ENCODE measurements around the gene SULF2. TPM values are rescaled to one million over a fixed set of nuclear protein-coding genes. Genes with fewer than 3 reads are reported as not detected.
A peak's percentile ranks its signal among the peaks of the same experiment; 100 is the strongest.
"Not testable (repeated sequence)": the region's sequence is repeated elsewhere in the genome, so short reads cannot be mapped to it uniquely, and the experiment has no call there.

The SULF2 gene
- total RNA-seq, 1 donor from 2014 or later: 59.5 TPM

DNA sequence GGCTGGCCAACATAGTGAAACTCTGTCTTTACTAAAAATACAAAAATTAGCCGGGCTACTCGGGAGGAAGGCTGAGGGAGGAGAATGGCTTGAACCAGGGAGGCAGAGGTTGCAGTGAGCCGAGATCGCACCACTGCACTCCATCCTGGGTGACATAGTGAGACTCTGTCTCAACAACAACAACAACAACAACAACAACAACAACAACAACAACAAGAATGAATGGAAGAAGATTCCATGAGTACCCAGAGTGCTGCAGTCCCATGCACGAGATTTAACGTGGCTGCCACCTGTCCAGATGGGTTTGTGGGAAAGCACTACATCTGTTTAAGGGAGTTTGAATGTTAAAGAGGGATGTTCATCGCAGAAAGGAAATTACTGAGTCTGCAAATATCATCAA, 19.7 kb upstream of the SULF2 start:
- not testable (repeated sequence) for DNase-seq (ENCODE audit: low spot score)

DNA sequence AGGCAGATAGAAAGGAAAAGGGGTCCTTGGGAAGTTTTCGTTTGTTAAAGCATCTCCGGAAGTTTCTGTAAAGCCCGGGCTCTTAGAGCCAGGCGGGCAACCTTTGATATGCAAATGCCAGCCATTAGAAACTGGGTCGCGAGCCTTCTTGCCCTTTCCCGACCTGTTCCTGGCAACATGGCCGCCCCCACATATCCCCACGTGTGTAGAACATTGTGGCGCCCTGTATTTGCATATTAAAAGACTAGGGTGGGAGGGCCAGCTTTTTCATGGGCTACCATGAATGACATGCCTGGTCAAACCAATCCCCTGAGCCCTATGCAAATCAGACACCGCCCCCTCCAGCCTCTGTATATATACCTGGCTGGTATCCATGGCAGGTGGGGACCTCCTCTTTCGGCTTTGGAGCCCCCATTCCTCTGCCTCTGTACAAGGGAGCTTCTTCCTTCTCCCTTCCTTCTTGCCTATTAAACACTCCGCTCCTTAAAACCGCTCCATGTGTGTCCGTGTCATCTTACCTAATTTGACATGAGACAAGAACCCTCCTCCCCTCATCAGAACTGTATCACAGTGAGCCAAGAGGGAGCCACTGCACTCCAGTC, 19.0 kb upstream of the SULF2 start:
- not testable (repeated sequence) for DNase-seq (ENCODE audit: low spot score)

DNA sequence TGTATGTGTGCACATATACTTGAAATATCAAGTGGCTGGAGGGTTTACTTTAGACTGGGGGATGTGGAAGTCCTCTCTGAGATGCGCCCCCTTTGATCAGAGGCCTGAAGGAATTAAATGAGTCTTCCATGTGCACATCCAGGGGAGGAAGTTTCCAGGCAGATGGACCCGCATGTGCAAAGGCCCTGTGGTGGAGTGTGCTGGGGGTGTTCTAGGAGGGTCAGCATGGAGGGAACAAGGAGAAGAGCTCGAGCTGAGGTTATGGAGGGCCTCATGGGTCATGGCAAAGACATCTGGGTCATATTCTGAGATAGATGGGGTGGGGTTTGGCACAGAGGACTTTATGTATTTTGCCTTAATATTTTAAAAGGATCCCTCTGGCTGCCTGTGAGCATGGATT, 17.7 kb upstream of the SULF2 start:
- DNase-seq (ENCODE audit: low spot score): no peak

DNA sequence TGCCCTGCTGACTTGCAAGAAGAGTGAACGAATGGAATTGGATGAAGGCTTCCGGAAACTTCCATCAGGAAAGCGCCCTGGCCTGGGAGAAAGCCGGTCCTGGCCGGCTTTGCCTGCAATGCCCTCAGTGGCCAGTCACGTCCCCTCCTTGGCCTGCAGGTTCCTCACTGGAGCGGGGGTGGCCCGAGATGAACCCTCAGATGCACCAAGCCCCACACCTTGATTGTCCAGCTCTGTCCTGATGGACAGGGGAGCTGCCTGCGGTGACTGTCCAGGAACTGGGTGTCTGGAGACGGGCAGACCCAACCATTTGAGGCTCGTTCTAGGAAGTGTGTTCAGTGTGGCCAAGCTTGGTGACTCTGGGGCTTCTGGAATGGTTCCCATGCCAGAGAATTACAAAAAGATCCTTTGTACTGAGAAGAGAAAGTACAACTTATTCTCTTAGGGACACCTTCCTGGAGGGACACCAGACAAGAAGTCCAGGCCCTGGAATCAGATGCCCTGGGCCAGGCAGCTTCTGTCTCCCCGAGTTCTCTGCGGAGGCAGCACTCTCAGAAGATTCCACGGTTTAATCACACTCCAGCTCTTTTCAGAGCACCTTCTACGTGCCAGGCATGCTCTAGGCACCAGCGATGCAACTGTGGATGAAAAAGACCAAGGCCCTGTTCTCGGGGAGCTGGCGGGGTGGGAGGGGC, 17.1 kb upstream of the SULF2 start:
- no peak for DNase-seq (ENCODE audit: low spot score)

DNA sequence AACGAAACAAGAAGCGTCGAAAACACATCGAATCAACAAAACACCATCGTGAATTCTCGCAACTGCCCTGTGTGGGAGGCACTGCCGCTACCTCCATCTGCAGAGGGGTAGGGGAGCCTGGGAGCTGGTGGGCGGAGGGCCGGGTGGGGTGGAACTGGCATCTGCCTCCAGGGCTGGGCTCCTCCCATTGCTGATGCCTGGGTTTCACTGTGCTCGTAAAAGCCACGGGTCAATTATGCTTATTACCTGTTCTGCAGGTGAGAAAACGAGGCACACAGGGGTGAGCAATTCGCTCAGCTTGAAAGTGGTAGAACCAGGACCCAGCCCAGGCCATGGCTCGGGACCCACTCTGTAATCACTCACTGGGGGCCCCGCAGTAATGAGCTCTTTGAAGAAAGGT, 16.5 kb upstream of the SULF2 start:
- DNase-seq (ENCODE audit: low spot score): no peak

DNA sequence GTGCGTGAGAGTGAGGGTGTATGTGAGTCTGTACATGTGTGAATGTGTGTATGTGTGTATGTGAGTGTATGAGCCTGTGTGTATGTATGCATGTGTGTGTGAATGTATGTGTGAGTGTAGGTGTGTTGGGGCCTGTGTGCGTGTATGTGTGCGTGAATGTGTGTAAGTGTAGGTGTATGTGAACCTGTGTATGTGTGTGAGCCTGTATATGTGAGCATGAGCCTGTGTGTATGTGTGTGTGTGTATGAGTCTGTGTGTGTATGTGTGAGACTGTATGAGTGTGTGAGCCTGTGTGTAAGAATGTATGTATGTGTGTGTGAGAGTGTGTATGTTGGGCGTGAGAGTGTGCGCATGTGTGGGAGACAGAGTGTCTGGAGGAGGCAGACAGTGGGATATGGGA, 15.8 kb upstream of the SULF2 start:
- no peak for DNase-seq (ENCODE audit: low spot score)

DNA sequence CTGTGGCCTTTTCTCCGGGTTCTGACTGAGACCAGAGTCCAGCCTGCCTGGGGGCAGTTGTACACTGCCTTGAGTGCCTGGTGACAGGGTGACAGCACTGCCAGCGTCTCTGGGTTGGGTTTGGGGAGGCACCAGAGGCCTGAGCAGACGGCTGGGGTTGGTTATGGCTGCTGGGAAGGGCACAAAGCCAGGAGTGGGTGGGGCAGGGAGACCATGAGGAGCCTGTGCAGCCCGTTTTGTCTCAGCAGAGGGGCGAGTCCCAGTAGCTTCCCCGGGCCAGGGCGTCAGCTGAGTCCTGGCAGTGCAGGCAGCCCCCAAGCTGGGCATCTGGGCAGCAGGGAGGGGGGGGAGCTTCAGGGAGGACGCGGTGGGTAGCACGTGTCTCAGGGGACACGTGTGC, 15.3 kb upstream of the SULF2 start:
- DNase-seq (ENCODE audit: low spot score): no peak

DNA sequence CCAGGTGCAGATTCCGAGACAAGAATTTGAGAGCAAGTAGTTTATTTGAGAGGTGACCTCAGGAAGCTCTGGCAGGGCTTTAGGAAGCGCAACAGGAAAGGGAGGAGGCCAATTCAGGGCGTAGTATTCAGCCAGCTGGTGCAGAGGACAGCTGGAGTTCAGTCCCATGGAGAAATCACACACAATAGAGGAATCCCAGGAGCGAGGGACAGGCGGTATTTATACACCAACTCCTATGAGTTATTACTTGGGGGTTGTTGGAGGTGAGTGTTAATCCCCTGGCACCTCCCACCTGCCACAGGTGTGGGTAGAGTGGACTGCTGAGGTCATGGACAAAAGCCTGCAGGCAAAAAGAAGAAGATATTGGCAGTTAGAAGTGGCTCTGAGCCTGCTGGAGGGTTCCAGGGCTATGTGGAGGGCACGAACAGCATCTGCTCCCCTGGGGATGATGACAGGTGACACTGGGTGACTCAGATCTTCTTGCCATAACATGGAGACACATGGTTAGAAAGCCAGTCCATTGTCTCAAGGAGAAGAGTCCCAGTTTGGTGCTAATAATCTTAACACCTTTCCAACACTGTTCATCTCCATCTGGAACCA, 13.9 kb upstream of the SULF2 start:
- no peak for DNase-seq (ENCODE audit: low spot score)

DNA sequence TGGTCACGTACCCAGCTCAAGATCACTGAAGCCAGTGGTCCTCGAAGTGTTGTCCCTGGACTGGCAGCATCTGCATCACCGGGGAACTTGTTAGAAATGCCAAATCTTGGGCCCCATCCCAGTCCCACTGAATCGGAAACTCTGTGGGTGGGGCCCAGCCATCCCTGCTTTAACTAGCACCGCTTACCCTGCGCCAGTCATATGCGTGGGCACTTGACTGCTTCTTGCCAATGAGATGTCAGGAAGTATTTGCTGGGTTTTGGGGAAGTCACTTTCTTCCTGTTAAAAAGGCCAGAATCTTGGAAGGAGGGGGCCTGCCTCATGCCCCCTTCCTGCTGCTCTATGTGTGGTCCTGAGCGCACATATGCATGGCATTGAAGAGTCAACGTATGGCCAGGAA, 11.7 kb upstream of the SULF2 start:
- no peak for DNase-seq (ENCODE audit: low spot score)

DNA sequence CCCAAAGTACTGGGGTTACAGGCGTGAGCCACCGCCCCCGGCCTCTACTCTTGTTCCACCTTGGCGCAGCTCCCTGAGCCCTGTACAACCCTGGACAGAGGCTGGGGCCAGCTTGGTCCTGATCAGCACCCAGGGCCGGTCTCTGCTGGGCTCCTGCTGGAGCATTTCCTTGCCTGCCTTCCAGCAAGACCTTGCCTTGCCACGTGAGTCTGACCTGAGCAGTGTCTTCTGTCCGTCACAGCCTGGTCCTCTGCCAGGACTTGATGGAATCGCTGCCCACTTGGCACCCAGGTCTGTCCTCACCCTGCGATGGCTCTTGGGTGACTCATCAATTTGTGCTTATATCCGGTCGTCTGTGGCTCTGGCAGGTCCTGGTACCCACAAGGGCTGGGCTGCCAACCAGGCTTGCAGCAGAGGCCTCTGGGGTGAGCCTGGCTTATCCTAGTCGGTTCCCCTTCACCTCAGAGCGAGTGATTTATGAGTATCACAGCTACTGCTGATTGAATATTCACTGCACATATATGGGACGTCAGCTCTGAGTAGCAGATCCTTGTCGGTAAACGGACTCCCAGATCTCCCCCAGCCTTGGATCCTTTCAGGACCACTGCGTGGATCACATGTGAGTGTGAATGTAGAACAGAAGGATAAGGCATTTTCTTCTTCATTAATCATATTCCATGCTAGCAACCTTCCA, 10.1 kb upstream of the SULF2 start:
- DNase-seq (ENCODE audit: low spot score): peak; percentile 65

DNA sequence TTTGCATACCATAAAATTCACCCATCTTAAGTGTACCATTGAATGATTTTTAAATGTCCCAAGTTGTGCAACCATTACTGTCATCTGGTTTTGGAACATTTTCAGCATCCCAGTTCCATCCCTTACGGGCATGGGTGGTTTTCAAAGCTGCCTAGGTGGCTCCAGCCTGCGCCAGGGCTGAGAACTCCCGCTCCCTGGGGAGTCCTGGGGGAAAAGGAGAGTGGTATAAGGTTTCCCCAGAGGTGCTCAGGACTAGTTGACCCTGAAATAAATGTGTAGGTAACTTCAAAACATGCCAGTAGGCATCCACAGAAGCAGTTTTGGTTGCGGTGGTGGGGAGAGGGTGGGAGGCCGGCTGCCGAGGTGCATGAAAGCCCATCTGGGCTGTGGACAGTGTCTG, 9.0 kb upstream of the SULF2 start:
- not testable (repeated sequence) for DNase-seq (ENCODE audit: low spot score)

DNA sequence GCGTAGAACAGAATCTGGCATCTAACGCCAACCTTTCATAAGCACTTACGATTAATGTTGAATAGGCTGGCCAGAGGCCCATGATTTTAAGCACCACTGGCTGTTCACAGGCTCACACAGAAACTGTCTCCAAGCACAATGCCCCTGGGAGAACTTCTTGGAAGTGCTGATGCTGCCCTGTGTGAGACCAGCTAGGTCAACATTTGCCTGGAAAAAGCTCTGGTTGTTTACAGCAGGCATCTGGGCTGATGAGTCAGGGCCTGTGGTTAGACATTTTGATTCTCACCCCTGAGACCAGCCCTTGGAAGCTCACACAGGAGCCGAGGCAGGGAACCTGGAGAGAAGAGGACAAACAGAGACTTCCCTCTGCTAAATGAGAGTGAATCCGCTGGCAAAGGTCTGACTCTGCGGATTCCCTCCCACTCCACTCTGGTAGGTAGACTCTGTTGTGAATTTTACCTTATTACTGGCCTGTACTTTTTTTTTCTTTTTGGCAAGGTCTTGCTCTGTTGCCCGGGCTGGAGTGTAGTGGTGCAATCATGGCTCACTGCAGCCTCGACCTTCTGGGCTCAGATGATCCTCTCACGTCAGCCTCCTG, 6.8 kb upstream of the SULF2 start:
- peak; percentile 71 for DNase-seq (ENCODE audit: low spot score)

DNA sequence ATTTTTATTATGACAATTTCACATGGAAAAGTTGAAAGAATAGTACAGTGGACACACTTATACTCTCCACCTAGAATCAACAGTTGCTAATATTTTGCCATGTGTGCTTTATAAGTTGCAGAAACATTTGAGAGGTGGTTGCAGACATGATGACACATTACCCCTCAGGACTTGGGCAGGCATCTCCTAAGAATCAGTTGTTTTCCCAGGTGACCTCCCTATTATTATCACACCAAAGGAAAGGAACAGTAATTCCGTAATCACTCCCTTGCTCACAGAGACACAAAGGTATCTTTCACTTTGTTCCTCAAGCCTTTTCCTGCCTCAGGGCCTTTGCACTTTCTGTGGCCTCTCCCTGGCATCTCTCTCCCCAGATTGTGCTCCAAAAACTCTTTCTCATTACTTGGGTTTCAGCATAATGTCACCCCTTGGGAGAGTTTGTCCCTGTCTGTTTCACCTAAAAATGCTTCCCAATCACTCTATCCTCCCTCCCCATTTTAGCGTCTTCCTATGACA, 5.9 kb upstream of the SULF2 start:
- no peak for DNase-seq (ENCODE audit: low spot score)

DNA sequence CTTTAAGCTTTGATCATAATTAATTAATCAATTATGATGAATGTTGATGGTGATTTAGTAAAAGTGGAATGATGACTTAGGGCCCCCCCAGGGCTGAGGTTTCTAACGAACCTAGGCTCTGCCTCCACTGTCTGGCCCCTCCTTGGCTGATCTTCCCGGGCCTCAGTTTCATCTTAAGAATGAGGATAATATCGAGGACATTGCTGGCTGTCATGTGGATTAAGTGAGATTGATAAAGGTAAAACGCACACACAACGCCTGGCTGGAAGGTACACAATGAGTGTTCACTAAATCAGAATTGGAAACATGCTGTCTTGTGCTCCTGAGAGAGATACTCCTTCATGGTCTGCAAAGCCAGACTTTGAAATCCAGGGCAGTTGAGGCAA, 5.3 kb upstream of the SULF2 start:
- no peak for DNase-seq (ENCODE audit: low spot score)

DNA sequence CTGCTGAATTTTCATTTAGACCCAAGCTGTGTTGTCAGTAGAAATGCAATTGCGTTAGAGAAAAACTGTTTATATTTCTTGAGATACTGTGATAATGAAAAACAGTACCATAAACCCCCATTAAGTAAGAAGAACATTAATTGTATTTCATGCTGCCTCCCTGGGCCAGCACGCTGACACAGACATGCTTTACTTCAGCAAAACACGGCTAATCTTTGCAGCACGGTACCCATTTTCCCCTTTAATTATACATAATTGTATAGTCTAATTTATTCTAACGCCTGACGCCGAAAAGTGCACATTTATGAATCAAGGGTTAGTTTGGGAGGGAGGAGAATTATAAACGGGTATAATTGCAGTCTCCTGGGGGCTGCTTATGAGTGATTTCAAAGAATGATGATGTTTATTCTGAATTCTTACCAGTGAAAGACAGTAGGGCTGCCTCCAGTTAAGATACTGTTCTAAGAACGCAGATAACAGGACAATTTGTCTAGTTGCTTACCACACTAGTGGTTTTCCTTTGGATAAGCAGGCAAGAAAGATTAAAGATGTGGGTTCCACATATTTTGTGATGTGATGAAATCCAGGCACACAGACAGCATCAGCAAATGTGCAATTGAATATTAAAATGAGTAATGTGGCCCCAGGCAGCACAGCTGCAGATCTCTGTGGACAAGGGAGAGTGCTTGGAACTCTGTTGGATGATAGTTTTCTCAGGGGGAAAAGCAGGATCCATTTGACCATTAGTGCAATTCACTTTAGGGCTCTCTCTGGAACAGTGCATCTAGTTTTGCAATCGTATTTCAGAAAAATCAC, 4.7 kb upstream of the SULF2 start:
- no peak for DNase-seq (ENCODE audit: low spot score)

DNA sequence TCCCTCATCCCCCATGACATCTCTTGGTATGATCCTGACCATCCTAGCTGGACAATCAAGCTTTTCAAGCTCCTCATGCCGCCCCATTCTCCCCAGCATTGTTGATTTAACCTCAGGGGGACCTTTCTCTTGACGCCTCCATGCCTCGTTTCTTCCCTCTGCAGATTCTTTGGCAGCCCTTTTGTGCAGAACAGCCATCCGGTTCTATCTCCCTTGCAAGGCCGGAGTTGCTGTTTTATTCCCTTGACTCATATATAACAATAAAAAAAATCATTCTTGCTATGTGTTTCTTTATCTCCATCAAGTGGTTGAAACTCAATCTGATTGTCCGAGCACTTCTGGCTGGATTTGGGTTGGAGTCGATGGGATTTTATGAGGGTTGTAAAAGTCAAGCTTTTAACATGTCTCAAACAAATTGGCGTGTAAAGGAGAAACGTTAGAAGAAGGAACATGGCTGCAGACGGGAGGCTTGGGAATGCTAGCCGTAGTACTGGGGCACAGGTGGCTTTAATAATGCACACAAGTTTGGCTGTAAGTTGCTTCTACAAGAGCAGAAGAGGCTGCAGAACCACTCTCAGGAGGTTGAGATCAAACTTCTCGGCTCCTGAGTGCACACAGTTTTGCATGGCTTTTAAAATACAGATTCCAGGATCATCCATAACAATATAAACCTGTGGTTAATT, 3.9 kb upstream of the SULF2 start:
- no peak for DNase-seq (ENCODE audit: low spot score)

DNA sequence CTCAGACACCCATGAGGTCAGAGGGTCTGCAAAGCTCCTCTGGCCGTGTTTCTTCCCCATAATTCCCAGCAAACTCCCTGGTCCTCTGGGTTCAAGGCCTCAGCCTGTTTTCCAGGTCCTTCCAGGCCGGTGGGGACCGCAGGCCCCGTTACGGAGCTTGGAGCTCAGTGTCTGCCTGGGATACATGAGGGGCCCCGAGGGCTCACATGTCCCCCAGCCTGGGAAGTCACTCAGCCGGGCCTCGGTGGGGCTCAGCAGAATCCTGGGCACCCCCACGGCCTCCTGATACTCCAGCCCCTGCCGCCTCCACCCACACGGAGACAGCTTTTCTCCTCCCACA, 3.4 kb upstream of the SULF2 start:
- DNase-seq (ENCODE audit: low spot score): no peak

DNA sequence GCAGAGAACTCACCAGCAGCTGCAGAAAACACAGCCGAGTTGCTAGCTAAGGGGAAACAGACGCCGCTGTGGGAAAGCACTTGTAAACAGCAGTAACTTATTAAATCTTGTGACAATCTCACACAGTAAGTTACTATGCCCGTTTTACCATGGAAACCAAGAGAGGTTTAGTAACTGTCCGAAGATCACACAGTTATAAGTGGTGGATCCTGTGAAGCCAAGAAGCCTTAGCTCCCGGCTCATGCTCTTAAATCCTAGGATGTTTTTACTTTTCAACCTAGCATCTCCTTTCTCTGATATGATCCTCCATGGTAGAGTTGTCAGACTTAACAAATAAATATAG, 1.5 kb upstream of the SULF2 start:
- DNase-seq (ENCODE audit: low spot score): no peak

DNA sequence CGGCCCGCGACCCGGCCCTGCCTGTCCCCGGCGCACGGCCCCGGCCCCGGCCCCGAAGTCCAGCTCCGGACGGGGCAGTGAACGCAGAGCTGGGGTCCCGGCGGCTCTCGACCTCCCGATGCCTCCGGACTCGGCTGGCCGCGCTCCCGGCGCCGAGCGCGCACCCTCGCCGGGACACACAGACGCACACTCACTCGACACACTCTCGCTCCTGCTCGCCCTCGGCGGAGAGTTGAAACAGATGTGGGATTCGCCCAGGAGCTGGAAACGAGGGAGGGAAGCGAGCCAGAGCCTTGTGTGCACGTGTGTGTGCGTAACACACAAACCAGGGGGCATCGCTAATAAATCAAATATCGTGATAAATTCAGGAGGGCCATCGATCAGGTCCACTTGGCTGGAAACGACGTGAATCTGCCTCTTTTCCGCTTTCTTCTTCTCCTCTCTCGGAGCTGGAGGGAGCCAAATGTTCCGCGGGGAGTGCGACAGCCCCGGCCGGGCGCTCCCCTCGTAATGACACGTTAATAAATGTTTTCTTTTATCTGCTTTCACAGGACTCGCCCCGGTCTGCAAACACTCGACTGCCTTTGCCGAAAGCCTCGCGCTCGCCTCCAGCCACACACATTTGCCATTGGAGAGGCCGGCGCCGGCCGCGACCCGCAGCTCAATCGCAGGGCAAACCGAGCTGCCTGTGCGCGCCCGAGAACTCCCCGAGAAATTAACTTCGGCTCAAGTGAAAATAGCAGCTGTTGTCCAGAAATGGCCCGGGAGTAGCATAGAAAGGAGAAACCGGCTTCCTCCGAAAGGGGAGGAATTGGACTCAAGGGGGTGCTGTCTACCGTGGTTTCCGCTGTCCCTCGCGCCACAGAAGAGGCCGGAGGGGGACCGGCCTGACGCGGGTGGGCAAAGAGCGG, 828 bp upstream of the SULF2 start:
- DNase-seq (ENCODE audit: low spot score): peak; percentile 72
